Parathyroid adenoma (tissue), 2 donors: ENCODE data around the gene LCP2.

Experiments
- H2AFZ ChIP-seq: fragments of 300-600 bp; sonication (generic); one replicate; pipeline ENCODE4 v1.7.0; 2017; ENCODE audit warnings: antibody characterized with exemption, mild to moderate bottlenecking
- H3K27ac ChIP-seq: fragments of 300-600 bp; sonication (generic); one replicate; pipeline ENCODE4 v1.7.0; 2017
- H3K27me3 ChIP-seq: fragments of 300-600 bp; sonication (generic); one replicate; pipeline ENCODE4 v1.7.0; 2017; ENCODE audit warnings: low read length; ENCODE audit not compliant: control insufficient read depth, insufficient read depth
- H3K36me3 ChIP-seq: fragments of 300-600 bp; sonication (generic); one replicate; pipeline ENCODE4 v1.7.0; 2017; ENCODE audit warnings: low read length; ENCODE audit not compliant: control insufficient read depth, insufficient read depth
- H3K4me1 ChIP-seq: fragments of 300-600 bp; sonication (generic); one replicate; pipeline ENCODE4 v1.7.0; 2017; ENCODE audit warnings: control low read depth
- H3K4me2 ChIP-seq: fragments of 300-600 bp; sonication (generic); one replicate; pipeline ENCODE4 v1.7.0; 2017; ENCODE audit warnings: low read length
- H3K4me3 ChIP-seq: fragments of 300-600 bp; sonication (generic); one replicate; pipeline ENCODE4 v1.7.0; 2017; ENCODE audit warnings: low read depth, low read length
- H3K79me2 ChIP-seq: fragments of 300-600 bp; sonication (generic); one replicate; pipeline ENCODE4 v1.7.0; 2017; ENCODE audit warnings: control low read depth
- H3K9ac ChIP-seq: fragments of 300-600 bp; sonication (generic); one replicate; pipeline ENCODE4 v1.7.0; 2017; ENCODE audit warnings: mild to moderate bottlenecking
- H3K9me3 ChIP-seq: fragments of 300-600 bp; sonication (generic); one replicate; pipeline ENCODE4 v1.7.0; 2017; ENCODE audit warnings: low read length; ENCODE audit not compliant: control insufficient read depth
- TF ChIP-seq, protein P1 (sequence below): fragments of 300-600 bp; sonication (generic); IDR thresholded peaks from one replicate; pipeline ENCODE4 v1.7.0; 2017; ENCODE audit warnings: antibody characterized with exemption, mild to moderate bottlenecking
- donor health status: primary hyperparathyroidism.

The LCP2 gene

DNA sequence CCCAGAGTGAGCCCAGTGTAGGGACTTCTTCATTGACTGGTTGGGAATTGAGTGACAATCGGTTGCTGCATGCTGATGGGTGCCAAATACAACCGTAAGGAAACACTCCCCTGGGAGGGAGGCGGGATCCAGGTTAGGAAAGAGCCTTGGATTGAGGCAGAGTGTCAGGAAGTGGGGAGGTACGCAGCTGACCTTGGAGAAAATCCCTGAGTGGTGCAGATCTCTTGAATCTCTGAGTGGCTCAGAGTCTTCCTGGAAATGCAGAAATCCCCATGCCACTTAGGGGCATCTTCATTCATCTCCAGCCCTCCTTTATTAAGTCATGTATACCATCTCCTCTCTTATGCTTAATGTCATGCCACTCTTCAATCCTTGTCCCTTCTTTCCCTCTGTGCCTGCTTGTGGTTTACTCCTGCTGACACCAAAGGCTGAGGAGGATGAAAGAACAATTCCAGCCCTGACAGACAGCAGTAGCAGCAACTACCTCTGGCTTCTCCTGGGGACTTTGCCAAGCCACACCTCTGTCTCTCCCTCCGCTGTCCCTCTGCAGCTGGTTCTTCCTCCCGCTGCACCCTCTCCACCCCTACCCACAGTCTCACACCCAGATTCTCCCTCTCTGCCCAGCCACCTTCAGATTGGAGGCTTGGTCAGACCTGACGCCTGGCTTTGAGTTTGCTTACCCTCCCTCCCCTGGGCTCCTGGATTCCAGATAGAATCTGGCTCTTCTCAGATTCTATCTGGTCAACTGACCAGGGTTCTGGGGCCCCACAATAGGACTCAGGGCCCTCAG lies 14.1 kb upstream of the LCP2 start:
- Histone ChIP-seq H3K79me2 (no peaks in the 10 kb centered on the region), H3K4me3 (no peak overlapping the region), H3K4me2 (no peak overlapping the region), H3K27ac (no peak overlapping the region), H3K36me3 (no peaks in the 10 kb centered on the region), H2AFZ (no peak overlapping the region), H3K9ac (no peak overlapping the region), H3K27me3 (no peaks in the 10 kb centered on the region), H3K4me1 (peaks cover 7% of the 10 kb centered on the region), H3K9me3 (no peaks in the 10 kb centered on the region)
- TF ChIP-seq, protein P1, sequence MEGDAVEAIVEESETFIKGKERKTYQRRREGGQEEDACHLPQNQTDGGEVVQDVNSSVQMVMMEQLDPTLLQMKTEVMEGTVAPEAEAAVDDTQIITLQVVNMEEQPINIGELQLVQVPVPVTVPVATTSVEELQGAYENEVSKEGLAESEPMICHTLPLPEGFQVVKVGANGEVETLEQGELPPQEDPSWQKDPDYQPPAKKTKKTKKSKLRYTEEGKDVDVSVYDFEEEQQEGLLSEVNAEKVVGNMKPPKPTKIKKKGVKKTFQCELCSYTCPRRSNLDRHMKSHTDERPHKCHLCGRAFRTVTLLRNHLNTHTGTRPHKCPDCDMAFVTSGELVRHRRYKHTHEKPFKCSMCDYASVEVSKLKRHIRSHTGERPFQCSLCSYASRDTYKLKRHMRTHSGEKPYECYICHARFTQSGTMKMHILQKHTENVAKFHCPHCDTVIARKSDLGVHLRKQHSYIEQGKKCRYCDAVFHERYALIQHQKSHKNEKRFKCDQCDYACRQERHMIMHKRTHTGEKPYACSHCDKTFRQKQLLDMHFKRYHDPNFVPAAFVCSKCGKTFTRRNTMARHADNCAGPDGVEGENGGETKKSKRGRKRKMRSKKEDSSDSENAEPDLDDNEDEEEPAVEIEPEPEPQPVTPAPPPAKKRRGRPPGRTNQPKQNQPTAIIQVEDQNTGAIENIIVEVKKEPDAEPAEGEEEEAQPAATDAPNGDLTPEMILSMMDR, result no peak

DNA sequence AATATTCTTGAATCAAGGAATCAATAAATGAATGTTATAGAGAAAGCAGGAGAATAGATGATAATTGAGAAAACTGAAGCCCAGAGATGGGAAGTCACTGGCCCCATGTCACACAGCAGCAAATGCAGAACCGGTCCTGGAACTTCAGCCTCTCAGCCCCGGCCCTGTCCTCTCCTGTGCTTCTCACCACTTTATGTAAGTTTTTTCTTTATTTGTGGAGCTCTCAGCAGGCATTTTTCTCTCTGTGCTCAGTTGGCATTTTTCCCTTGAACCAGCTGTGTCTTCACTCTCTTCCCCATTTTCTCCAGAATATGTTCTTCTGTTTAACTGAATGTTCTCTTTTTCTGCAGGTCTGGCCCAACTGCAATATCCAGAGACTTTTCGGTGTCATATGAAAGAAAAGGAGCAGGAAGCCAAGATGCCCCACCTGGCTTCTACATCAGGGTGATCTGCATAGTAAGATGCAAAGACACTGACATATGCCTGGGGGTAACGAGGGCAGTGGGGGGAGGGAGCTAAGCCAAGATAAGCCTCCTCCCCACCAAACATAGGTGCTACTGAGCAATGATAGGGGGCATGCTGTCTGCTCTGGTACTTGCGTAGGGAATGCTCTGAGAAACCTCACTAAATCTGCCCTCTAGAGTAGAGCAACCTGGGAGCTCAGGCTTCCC lies 12.8 kb upstream of the LCP2 start:
- TF ChIP-seq, protein P1, result no peak
- no peaks in the 10 kb centered on the region for H3K9me3 ChIP-seq
- no peak overlapping the region for H2AFZ ChIP-seq
- no peaks in the 10 kb centered on the region for H3K27me3 ChIP-seq
- H3K4me2 ChIP-seq, result no peak overlapping the region
- H3K4me3 ChIP-seq, result no peak overlapping the region
- H3K9ac ChIP-seq, result no peak overlapping the region
- no peaks in the 10 kb centered on the region for H3K79me2 ChIP-seq
- peaks cover 7% of the 10 kb centered on the region for H3K4me1 ChIP-seq
- H3K36me3 ChIP-seq, result no peaks in the 10 kb centered on the region
- no peak overlapping the region for H3K27ac ChIP-seq

DNA sequence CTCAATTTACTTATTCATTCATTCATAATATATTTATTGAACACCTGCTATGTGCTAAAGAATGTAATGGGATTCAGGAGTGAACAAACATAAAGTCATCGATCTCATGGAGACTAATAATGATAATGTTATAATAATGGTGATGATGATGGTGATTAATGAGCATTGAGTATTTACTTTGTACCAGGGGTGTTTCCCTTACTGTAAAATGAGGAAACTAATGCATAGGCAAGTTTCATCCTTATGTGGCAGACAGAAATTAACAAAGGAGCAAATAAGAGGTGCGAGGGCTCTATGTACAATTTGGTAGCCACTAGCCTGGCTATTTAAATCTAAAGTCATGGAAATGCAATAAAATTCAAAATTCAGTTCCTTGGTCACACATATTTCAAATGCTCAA lies 11.1 kb upstream of the LCP2 start:
- H2AFZ ChIP-seq, result no peak overlapping the region
- H3K9ac ChIP-seq, result no peak overlapping the region
- TF ChIP-seq, protein P1, result no peak
- H3K4me3 ChIP-seq, result no peak overlapping the region
- no peaks in the 10 kb centered on the region for H3K27me3 ChIP-seq
- H3K4me2 ChIP-seq, result no peak overlapping the region
- no peak overlapping the region for H3K27ac ChIP-seq
- H3K9me3 ChIP-seq, result no peaks in the 10 kb centered on the region
- no peaks in the 10 kb centered on the region for H3K79me2 ChIP-seq
- H3K36me3 ChIP-seq, result no peaks in the 10 kb centered on the region
- peaks cover 7% of the 10 kb centered on the region for H3K4me1 ChIP-seq

DNA sequence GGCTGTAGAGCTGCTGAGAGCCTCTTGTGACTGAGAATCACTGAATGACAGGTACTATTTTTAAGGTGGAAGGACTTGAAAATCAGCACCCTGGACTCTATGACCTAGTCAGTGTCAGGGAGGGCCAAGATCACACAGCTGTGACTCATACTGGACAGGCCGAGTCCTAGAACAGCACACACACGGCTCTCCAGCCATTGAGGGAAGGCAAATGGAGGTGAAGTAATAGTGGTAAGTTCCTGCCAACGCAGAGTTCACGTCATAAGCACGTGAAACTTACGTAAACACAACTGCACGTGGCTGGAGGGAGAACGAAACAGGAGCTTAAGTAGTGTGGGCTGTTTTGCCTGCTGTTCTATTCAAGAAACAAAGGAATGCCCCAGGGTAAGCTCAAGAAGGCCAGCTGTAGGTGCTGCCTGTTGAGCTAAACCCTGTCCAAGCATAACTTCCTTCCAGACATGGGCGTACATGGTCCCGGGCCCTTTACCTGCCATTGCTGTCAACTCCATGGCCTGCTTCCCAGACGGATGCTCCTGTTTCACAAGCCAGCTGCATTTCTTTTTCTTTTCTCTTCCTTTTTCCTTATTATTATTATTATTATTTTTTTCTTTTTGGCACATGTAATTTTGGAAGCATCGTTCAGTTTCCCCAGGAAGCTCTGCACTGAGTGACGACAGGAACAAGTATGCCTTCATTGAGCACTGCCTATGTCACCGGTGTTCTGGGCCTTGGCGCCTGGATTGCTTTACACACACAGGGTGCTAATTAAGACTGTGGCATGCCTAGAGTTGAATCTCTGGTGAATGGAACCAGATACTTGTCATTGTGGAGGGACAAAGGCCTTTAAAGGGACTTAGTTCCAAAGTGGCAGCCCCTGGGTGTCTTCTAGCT lies 10.2 kb upstream of the LCP2 start:
- Histone ChIP-seq H3K4me1 (peaks cover 7% of the 10 kb centered on the region), H3K36me3 (no peaks in the 10 kb centered on the region), H3K27ac (no peak overlapping the region), H3K4me3 (no peak overlapping the region), H3K9me3 (no peaks in the 10 kb centered on the region), H3K9ac (no peak overlapping the region), H3K27me3 (no peaks in the 10 kb centered on the region), H3K4me2 (no peak overlapping the region), H2AFZ (no peak overlapping the region), H3K79me2 (no peaks in the 10 kb centered on the region)
- TF ChIP-seq, protein P1, result no peak
